ENCODE measurements around the gene ITPR1. TPM values are rescaled to one million over a fixed set of nuclear protein-coding genes. Genes with fewer than 3 reads are reported as not detected.

Gene ITPR1
- total RNA-seq, 1 donor from 2014 or later, result 91.7 TPM

DNA sequence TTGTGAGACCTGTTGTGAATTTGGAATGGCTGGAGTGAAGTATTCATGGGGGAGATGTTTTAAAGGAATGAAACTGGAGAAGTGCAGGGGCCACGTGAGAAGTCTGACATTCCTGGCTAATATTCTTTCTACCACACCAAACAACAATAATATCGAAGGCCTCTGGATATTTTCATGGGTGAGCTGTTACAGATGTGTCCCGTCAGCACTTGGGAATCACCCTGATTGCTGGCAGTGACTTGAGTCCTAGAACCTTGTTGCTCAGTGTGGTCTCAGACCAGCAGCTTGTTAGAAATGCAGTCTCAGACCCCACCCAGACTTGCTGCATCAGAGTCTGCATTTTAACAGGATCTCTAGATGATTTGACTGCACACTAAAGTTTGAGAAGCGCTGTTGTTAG lies 113.8 kb downstream of the ITPR1 start:
- H3K27ac ChIP-seq, result no peak overlapping the region
- no peaks in the 10 kb centered on the region for H3K9me3 ChIP-seq
- TF ChIP-seq, protein P1, sequence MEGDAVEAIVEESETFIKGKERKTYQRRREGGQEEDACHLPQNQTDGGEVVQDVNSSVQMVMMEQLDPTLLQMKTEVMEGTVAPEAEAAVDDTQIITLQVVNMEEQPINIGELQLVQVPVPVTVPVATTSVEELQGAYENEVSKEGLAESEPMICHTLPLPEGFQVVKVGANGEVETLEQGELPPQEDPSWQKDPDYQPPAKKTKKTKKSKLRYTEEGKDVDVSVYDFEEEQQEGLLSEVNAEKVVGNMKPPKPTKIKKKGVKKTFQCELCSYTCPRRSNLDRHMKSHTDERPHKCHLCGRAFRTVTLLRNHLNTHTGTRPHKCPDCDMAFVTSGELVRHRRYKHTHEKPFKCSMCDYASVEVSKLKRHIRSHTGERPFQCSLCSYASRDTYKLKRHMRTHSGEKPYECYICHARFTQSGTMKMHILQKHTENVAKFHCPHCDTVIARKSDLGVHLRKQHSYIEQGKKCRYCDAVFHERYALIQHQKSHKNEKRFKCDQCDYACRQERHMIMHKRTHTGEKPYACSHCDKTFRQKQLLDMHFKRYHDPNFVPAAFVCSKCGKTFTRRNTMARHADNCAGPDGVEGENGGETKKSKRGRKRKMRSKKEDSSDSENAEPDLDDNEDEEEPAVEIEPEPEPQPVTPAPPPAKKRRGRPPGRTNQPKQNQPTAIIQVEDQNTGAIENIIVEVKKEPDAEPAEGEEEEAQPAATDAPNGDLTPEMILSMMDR (IDR thresholded peaks at IDR 0.05), result no peak
- no peaks in the 10 kb centered on the region for H3K27me3 ChIP-seq
- H3K4me1 ChIP-seq, result peaks cover 6% of the 10 kb centered on the region
- intact Hi-C loops (cut with DNase I), result no loop called here
- DNase-seq, result no peak
- H3K36me3 ChIP-seq, result no peaks in the 10 kb centered on the region
- H3K4me3 ChIP-seq, result no peak overlapping the region
- no peak for ATAC-seq

DNA sequence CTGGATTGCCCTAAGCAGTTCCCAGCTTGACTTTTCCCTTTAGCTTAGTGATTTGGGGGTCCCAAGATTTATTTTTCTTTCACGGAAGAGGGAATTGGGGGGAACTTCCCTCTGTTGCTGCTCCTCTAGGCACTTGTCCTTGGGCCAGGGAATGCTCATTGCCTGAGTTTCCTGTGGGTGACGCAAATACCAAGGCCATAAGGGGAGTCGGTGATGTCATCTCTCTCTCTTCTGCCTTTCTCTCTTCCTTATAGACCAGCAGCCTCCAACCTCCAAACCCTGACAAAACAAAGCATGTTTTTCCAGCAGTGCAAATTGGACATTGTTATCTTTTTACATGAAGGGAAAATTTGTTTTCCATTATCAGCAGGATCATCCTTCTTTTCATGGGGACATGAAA lies 120.2 kb downstream of the ITPR1 start:
- DNase-seq (no peak), ATAC-seq (no peak)
- Histone ChIP-seq H3K4me1 (no peaks in the 10 kb centered on the region), H3K9me3 (no peaks in the 10 kb centered on the region), H3K4me3 (no peak overlapping the region), H3K27ac (no peak overlapping the region), H3K27me3 (no peaks in the 10 kb centered on the region), H3K36me3 (no peaks in the 10 kb centered on the region)
- TF ChIP-seq, protein P1 (IDR thresholded peaks at IDR 0.05), result no peak
- intact Hi-C loops (cut with DNase I), result no loop called here

DNA sequence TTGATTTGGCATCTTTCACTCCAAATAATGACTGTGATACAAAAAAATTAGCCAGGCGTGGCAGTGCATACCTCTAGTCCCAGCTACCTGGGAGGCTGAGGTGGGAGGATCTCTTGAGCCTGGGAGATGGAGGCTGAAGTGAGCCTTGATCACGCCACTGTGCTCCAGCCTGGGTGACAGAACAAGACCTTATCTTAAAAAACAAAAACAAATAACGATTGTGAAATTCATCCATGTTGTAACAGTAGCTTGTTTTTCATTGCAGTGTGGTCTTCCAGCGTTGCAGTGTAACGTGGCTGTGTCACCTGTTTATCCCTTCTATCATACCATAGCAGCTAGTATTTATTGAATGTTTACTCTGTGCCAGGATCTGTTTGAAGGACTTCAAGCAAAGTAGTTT lies 120.9 kb downstream of the ITPR1 start:
- no peaks in the 10 kb centered on the region for H3K27me3 ChIP-seq
- no peak for DNase-seq
- TF ChIP-seq, protein P1 (IDR thresholded peaks at IDR 0.05), result no peak
- no peaks in the 10 kb centered on the region for H3K4me1 ChIP-seq
- intact Hi-C loops (cut with DNase I), result no loop called here
- H3K9me3 ChIP-seq, result no peaks in the 10 kb centered on the region
- no peaks in the 10 kb centered on the region for H3K36me3 ChIP-seq
- ATAC-seq, result no peak
- H3K27ac ChIP-seq, result no peak overlapping the region
- H3K4me3 ChIP-seq, result no peak overlapping the region

DNA sequence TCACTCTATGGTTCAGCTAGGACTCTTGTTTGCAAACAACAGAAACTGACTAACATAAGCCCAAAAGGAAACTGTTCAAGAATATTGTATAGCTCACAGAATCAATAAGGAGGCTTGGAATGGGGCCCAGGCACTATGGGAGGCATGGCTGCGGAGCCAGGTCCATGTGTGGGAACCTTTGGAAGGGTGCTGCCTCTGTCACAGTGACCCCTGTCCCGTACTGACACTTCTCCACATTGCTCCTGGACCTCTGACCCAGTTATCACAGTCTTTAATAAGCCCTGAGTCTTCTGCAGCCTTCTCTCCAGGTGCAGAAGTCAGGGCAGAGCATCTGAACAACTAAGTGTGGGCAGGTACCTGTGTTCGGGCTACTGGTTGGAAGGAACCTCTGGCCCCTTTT lies 121.8 kb downstream of the ITPR1 start:
- H3K27ac ChIP-seq, result no peak overlapping the region
- H3K4me1 ChIP-seq, result no peaks in the 10 kb centered on the region
- intact Hi-C loops (cut with DNase I), result no loop called here
- H3K36me3 ChIP-seq, result no peaks in the 10 kb centered on the region
- TF ChIP-seq, protein P1 (IDR thresholded peaks at IDR 0.05), result no peak
- ATAC-seq (no peak), DNase-seq (no peak)
- H3K9me3 ChIP-seq, result no peaks in the 10 kb centered on the region
- H3K4me3 ChIP-seq, result no peak overlapping the region
- no peaks in the 10 kb centered on the region for H3K27me3 ChIP-seq

DNA sequence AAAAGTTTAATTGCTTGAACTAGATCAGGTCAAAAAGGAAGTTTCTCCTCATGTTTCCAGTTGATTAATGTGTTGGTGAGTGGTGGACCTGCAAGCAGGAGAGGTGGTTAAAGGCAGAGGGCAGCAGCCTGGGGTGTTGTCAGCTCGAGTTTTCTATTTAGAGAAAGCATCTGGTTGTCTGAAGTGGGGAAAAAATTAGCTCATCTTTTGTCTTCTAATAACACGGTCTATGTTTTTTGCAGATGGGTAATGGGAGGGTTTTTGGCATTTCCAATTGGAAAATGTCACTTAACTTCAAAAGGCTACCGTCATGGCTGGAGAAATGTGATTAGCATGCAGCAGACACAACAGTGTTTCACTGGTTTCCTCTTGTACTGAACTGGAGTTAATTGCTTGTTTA lies 122.6 kb downstream of the ITPR1 start:
- Histone ChIP-seq H3K4me3 (no peak overlapping the region), H3K4me1 (no peaks in the 10 kb centered on the region), H3K9me3 (no peaks in the 10 kb centered on the region), H3K36me3 (no peaks in the 10 kb centered on the region), H3K27ac (no peak overlapping the region), H3K27me3 (no peaks in the 10 kb centered on the region)
- intact Hi-C loops (cut with DNase I), result no loop called here
- no peak for ATAC-seq
- DNase-seq, result no peak
- TF ChIP-seq, protein P1 (IDR thresholded peaks at IDR 0.05), result no peak

DNA sequence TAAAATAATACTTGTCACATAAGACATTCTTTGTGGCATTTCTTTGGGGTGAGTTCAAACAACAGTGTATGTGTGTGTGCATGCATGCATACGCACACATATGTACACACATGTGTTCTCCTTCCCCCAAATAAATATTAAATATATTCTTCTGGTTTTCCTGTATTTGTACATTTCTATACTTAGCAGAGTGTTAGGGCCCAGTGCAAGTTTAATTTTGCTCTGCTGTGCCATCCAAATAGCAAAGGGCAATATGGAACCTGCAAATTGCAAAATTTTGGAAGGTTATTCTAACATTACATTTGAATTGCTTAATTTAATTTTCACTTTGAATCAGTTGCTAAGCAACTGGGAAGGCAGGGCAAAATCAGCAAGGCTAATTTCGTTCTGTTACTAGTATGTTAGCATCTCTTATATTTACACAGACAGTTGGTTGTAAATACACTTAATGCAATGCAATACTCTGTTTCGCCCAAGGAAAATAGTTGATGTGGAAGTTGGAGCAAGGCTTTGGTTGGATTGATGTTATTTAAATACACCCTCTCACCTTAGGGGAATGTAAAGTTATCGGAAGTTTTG lies 130.4 kb downstream of the ITPR1 start:
- Histone ChIP-seq H3K4me3 (no peak overlapping the region), H3K36me3 (no peaks in the 10 kb centered on the region), H3K4me1 (no peaks in the 10 kb centered on the region), H3K9me3 (no peaks in the 10 kb centered on the region), H3K27me3 (no peaks in the 10 kb centered on the region), H3K27ac (no peak overlapping the region)
- intact Hi-C loops (cut with DNase I), result no loop called here
- TF ChIP-seq, protein P1 (IDR thresholded peaks at IDR 0.05), result no peak
- no peak for DNase-seq
- ATAC-seq, result no peak
